Stimulated activated CD8-positive, alpha-beta memory T cell treated with anti-CD3 and anti-CD28 coated beads, Interleukin-4, amount 100 ng/mL, for 48 hours (primary cell): ENCODE data around the gene MSL1.

Experiments
- DNase-seq: peaks from one replicate; pipeline ENCODE4 v3.0.0-alpha.2; 2020

Gene MSL1

DNA sequence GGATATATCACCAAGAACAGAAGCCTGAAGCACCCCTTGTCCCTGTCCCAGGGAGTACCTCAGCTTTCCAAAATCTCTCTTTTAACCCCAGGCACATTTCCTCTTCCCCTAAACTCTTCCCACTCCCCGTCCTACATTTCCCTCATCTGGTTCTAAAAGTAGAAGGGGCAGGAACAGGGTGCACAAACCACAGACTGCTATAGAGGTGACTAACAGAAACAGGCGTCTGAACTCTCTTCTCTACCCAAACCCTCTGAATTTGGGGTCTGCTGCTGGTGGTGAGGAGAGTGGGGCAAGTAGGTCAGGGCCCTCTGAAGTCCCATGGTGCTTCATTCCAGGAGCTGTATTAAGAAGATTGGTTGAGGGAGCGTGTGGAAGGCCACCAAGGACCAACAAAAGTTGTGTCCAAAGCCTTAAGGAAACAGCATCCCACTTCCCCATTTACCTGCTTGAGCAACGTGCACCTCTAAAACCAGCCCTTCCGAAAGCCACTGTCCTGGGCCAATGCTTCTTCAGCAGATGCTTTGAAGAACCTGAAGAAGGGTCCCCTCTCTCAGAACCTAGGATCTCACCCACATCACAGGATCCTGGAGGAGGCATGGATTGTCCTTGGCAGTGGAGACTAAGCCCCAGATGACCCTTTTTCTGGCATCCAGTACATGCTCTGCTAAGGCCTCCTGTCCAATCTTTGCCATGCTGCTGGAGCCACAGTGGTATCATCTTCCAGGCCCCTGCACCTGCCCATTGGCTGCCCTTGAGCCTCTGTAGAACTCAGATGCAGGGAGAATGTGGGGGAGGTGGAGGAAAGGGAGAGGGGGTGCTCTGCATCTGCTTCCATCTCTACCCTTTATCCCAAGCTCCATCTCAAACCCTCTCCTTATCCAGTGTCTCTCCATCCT, 15.7 kb upstream of the MSL1 start:
- no peak for DNase-seq

DNA sequence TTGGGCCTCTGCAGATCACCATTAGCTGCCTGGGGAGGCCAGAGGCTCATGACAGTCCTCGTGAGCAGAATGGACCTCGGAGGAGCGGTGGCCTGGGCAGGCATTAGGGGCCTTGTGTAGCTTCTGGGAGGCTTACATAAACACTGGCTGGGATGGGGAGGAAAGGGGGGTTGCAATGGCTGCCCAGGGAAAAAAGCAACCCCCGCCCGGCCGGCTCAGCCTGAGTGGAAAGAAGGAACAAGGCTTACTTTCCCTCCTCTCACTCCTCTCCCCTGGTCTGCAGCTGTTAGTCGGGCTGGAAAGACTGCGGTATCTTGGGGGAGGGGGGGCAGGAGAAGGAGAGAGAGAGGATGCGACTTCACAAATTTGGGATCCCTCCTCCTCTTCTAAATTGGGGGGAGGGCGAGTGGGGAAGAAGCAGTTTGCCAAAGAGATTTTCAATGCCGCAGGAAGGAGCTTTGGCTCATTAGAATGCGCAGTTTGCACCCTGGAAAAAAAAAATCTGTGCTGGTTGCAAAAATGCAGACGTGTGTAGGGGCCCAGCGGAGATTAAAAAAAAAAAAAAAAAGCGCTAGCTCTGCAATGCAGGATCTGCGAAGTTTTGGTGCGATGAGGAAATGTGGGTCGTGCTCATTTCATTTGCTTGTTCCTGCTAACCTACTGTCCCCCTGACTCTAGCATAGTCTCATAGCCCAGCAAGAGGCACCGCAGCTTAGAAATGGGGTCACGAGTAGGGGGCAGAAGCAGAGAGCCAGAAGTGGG, 14.8 kb upstream of the MSL1 start:
- no peak for DNase-seq

DNA sequence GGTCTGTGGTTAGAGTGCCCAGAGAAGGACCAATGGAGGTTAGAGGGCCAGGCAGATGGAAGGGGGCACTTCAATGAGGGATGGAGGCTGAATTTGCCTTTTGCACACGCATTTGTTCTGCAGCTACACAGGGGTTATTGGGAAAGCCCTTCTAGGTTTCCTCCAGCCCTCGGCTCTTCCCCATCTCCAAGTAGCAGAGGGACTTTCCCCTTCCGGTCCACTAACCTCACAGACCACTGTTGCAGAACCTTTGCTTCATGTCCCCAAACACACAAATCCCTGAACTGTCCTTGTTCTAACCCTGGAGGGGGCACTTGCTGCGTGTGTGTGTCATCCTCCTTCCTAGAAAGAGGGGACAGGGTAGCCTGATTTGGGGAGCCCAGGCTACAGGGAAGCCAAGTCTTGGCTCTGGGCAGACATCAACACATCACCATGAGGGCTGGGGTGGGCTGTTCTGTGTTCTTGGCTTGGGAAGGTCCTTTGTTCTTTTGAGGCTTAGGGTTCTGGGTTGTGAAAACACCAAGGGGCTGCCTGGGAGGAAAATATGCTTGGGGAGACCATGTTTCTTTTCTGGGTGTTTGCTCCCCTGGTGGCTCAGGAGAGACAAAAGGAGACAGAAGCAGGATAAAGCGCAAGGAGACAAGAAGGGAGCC, 14.1 kb upstream of the MSL1 start:
- DNase-seq: peak; percentile 45

DNA sequence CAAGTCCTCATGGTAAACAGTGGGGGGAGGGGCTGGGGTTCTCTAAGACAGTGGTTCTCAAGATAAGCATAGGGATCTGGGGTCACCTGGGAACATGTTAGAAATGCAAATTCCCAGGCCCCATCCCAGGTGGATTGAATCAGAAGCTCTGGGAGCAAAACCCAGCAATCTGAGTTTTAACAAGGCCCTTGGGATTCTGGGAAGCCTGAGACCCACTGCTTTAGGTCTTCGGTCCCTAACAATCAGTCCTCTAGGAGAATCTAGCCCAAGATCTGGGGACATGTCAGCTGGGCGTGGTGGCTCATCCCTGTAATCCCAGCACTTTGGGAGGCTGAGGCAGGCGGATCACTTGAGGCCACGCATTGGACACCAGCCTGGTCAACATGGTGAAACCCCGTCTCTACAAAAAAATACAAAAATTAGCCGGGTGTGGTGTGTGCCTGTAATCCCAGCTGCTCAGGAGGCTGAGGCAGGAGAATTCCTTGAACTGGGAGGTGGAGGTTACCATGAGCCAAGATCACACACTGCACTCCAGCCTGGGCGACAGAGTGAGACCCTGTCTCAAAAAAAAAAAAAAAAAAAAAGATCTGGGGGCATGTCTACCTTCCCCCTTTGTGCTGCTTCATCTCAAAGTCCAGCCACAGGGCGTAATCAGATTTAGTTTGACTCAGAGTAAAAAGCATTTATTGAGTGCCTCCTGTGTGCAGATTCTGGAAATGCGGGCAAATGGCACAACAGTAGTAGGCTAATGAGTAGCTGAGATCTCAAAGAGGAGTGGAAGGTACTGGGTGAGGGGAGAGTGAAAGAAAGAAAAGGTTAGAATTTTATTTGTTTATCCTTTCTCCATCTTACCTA, 12.6 kb upstream of the MSL1 start:
- no peak for DNase-seq

DNA sequence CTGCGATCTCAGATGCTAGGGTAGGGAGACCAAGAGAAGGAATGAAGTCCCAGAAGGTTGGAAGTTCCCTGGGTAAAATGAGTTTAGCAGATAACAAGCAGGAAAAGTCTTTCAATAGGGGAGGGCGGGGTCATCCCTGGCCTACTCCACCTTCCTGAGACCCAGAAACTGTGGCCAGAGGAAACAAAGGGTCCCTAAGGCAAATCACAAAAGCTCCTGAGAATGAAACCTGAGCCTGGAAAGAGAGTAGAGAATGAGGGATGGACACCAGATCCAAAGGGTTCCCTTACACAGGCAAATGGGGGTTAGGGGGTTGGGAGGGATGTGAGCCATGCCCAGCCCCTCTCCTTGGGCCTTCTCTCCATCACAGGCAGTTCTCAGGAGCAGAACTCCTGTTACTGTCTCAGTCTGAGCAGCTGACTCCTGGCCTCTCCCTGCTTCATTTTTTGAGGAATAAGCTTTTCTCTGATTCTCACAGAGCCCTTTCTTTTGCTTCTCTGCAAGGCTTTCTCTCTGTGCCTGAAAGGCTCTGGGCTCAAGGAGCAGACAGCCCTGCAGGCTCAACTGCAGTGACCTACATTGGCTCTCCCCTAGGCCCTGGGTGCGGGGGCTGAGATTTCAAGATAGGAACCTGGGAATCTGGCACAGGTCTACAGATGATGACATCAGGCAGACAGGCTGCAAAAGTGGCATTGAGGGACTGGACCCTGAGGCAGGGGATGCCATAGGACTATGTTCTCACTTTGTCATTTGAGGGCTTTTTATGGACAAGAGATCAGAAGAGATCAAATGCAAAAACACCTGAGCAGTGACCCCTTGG, 11.5 kb upstream of the MSL1 start:
- no peak for DNase-seq

DNA sequence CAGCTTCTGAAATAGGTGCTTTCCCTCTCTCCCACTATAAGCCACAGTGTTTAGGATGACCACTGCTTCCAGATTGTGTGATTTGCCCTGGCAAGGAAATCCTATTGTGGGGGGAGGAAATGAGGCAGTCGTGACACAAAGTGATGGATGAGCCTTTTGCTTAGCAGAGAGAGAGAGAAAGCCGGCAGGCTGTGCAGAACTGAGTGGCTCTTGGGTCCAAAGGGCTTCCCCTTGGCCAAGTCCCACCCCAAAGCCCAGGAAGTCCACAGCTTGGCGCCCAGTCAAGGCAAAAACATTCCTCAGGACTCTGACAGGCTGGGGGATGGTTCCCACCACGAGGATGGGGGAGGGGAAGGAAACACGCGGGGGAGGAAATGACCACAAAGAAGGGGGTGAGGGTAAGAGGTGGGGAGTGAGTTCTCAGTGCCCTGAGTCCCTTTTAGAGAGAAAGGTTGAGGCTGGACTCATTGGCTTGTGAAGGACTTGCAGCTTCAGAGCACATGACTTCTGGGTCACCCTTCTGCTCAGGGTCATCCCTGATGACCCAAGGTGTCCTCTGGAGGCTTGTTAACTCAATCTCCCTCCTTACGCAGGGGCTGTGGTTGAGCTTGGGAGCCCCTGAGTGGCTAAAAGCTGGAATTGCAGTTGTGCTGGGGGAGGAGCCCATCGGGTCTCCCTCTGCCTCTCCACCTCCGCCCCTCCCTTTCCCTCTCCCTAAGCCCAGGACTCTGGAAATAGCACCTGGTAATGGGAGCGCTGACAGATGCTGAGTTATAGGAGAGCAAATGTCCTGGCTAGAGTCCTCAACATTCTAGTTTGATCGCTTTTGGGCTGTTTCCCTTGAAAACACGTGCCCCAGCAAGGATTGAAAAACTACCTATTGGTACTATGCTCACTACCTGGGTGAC, 10.3 kb upstream of the MSL1 start:
- DNase-seq: peak; percentile 79

DNA sequence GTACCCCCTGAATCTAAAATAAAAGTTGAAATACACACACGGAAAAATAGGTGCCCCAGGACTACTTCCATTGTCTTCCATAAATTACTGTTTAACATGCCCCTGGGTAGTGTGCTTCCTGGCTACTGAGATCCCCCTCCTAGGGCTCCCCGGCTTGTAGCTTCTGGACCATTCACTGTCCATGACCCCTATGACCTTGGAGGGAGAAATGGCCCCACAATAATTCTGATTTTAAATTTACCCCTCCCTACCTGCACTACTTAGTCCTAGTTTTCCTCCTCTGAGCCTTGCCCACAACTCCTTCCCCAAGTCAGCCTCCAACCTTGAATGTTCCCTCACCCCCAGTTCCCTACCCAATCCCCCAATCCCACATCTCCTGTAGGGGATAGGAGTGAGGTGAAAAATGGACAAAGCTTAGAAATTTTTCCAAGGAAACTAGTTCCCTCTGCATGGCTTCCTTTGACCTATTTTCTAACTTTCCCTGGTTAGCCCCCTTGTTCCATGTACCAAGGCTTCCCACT, 9.5 kb upstream of the MSL1 start:
- DNase-seq: no peak

DNA sequence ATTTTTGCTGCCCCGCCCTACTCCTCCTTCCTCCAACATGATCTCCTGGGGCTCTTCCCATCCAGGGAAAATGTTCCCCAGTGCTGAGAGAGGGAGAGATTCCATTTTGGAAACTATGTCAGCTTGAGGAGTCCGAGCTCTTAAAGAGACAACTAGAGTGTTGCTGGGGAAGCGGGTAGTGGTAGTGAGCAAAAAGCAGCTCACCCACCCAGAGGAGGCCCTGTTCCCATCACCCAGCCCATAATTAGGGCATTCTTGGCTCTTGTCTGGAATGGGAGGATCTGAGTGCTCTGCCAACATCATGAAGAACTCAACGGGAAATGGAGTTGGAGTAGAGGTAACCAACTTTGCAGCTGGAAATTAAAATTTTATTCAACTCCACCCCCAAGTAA, 9.1 kb upstream of the MSL1 start:
- DNase-seq: no peak

DNA sequence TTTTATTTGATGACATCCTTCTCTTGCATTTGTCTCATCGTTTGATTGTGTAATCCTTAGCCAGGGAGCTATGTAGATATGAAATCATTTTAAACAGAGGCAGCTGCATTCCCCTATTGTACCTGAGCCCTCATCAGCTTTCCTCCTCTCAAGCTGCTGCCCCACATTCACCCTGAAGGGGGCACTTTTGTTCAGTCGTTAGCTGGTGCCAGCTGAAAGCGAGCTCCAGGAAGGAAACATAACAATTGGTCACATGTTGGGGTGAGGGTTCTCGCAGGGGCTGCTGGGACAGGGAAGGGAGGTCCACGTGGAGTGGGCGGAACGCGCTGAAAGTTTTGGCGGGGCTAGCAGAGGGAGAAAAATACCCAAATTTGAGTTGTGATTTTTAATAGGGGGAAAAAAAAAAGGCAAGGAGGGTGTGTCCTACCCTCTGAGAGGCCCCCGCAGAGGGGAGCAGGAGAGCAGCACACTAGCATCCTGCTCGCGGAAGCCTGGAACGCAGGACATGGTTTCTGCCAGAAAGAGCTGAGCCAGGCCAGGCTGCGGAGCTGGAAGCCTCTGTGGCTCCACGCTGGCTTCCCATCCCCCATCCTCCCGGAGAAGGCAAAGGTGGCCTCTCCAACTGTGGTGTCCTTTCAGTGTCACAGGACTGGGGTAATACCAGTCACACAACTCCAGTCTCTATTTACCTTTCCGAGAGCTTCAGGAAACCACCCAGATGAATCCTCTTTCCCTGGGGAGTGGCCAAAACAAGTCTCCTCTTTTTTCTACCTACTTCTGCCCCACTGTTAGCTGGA, 8.5 kb upstream of the MSL1 start:
- DNase-seq: peak; percentile 96

DNA sequence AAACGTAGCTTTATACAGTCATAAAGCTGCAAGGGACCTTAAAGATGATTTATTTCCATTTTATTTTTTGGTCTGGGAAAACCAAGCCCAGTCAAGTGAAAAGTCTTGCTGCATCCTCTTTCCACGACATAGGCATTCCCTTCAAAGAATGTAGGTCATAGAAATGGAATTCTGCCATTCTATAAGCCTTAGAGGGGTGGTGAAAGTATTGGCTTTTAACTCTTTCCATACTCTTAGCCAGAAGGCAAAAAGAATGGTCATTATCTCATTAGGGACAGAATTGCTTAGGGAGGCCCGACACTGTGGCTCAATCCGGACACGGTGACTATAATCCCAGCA, 7.9 kb upstream of the MSL1 start:
- no peak for DNase-seq

DNA sequence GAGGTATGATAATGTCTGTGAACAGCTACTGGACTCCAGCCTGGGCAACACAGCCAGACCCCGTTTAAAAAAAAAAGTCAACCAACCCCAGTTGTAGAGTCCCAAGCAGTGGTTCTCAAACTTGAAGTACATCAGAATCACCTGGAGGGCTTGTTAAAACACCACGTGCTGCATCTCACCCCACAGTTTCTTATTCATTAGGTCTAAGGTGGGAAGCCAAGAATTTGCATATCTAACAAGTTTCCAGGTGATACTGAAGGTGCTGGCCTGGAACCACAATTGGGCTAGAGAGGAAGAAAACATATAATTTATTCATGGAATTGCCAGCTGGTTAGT, 6.7 kb upstream of the MSL1 start:
- no peak for DNase-seq

DNA sequence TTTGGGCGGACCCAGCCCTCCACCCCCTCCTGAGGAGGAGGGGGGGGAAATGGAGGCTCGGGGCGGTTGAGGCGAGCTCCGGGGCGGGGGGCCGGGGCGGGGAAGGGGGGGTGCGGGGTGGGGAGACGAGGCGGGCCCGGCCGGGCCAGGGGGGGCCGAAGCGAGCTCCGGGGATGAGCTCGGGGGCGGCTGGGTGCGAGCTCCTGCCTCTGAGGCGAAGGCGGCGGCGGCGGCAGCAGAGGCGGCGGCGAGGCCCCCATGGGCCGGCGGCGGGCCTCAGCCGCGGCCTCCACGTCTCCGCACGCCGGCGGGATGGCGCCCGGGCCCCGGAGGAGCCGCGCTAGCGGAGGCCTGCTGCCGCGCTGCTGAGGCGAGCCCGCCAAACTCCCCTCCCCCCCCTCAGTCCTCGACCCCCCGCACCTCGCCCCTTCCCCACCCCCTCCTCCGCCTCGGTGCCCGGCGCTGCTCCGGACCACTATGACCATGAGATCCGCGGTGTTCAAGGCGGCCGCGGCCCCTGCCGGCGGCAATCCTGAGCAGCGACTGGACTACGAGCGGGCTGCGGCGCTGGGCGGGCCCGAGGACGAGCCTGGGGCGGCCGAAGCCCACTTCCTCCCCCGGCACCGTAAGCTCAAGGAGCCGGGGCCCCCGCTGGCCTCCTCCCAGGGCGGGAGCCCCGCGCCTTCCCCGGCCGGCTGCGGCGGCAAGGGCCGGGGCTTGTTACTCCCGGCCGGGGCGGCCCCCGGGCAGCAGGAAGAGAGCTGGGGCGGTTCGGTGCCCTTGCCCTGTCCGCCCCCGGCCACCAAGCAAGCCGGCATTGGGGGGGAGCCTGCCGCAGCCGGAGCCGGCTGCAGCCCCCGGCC, 596 bp downstream of the MSL1 start:
- DNase-seq: peak; percentile 53

DNA sequence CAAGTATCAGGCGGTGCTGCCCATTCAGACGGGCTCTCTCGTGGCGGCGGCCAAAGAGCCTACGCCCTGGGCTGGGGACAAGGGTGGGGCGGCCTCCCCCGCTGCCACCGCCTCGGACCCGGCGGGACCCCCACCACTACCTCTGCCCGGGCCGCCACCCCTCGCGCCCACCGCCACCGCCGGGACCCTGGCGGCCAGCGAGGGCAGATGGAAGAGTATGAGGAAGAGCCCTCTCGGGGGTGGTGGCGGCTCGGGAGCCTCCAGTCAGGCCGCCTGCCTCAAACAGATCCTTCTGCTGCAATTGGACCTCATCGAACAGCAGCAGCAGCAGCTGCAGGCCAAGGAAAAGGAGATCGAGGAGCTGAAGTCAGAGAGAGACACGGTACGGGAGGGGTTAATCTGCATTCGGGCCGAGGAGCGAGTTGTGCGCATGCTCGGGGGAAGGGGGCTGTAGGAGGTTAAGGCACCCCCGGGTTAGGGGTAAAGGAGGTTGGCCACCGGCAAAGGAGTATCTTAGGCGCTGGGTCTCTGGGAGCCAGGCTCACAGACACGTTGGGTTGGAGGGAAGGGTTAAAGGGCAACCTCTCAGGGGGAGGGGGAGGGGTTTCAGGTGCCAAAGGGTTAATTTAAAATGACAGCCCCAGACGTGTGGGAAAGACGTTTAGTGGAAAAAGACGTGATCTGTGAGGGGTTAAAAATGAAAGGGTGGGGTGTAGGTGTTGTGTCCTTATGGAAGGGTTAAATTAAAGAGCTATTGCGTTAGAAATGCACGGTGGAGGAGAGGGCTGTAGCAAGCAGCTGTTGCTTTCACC, 1.4 kb downstream of the MSL1 start:
- DNase-seq: peak; percentile 74

DNA sequence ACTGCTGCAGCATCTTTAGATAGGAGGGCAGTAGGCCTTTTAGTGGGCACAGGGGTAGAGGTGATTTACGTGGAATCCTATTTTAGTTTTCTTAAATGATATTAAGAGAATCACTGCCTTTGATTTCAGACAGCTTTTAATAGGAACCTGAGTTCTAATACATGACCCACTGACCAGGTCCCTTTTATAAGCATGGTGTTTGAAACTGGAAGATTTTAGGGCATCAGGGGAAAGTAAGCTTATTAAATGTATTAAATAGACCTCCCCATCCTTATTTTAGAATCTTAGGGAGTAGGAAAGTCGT, 2.0 kb downstream of the MSL1 start:
- DNase-seq: no peak

DNA sequence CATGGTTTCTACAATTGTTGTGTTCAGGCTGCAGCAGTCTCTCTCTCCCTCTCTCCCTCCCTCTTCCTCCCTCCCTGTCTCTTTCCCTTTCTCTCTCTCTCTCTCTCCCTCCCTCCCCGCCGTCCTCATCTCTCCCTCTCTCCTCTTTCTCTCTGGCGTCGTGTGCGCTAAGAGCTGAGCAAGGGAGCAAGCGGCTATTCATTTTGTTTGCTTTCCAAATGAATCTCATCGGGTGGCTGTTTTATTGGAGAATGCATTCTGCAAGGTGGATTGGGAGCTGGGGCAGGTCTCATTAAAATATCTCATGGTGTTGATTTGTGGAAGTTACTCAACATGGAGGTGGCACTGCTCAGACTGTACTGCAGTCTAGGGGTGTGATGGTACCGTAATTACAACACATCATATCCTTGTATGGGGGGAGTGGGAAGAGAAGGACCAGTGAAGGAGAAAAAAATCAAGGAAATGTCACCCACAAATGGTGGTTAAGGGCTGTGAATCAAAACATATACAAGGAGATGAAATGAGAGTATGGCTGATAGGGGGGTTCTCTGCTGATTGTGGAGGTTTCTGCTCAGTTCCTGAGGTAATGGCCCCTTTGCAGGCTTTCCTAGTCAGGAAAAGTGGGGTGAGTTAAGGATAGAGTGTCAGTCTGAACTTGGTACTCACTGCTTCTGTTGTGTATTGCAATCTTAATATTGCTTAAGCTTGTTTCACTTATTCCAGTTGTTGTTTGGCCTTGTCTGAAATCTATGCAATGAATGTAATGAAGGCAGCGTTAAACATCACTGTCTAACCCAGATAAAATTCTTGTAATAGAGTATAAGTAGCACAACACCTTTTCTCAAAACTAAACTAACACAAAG, 2.7 kb downstream of the MSL1 start:
- DNase-seq: no peak

DNA sequence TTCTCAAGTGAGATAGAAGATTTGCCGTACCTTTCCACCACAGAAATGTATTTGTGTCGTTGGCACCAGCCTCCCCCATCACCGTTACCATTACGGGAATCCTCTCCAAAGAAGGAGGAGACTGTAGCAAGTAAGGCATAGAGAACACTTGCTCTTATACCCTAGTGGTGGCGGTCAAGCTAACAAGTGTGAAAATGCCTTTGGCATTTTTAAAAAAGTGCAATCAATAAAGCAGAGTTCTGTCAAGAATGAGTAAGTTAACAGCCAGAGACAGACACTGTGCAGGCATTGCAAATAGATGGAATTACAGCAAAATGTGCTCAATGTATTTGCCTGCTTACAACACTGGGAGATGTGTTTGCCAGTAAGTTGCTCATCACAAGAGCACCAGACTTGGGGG, 7.7 kb downstream of the MSL1 start:
- DNase-seq: no peak

DNA sequence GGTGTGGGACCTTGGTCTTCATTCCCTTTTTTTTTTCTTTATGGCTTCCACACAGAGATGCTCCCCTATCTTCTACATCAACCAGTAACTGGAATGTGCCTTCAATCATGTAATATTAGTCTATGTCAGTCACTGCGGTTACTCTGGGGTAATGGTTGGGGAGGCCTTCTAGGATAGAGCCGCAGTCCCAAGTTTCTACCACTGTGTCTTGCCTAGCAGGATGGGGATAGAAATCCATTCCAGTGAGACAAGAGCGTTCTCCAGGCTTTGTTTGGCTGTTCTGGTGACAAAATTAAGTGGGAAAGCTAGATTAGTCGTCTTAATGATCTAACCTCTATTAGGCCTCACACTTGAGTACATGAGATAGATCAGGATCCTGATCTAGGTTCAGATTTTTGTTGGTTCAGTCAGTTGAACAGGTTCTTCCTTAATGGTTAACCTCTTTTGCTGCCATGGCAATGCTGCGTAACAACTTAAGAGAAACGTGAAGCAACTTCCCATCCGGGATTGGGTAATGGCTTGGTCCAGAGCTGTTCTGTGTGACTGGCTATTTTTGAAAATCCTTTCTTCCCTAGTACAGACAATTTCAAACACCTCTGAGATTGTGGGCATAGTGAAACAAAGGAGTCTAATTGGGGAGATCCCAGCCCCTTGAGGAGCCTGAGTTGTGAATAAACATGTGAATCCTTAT, 8.7 kb downstream of the MSL1 start:
- no peak for DNase-seq
